CD4-positive, alpha-beta T cell (primary cell): ENCODE measurements around the gene CD109. TPM values are rescaled to one million over a fixed set of nuclear protein-coding genes. Genes with fewer than 3 reads are reported as not detected.

Experiments used
- ATAC-seq: fragments of 200-7000 bp; cut with Tn5 transposase; one replicate; pipeline ENCODE4 v1.10.0; 2022; ENCODE audit warnings: mild to moderate bottlenecking; ENCODE audit not compliant: poor library complexity
- CTCF ChIA-PET: fragments of 350-600 bp; sonication (Branson Sonifier 250); formaldehyde crosslinking; loops from one replicate; lab custom pipeline; 2021; ENCODE audit warnings: antibody characterized with exemption, inconsistent platforms; lab: Charles Lee
- POLR2A ChIA-PET: fragments of 350-600 bp; sonication (Branson Sonifier 250); formaldehyde crosslinking; loops from one replicate; lab custom pipeline; 2021; ENCODE audit warnings: antibody characterized with exemption, inconsistent platforms; lab: Charles Lee
- DNase-seq, 14 experiments: peaks; one replicate each; pipeline ENCODE4 v3.0.0-alpha.2; 2013 to 2020; ENCODE audit warnings: mixed read lengths in 2 of 14
- H3K27ac ChIP-seq, 2 donors: one replicate each; pipeline versions ENCODE4 v1.5.1 to v1.7.0; 2013; ENCODE audit warnings: low read length in 2 of 2, low read depth in 1 of 2, mild to moderate bottlenecking in 1 of 2
- H3K27me3 ChIP-seq, 2 experiments: 1 replicate in 1 of 2; 2 replicates in 1 of 2; pipeline versions ENCODE4 v1.6.1 to v1.7.0; 2013; ENCODE audit warnings: low read length in 2 of 2, control low read depth in 1 of 2, mild to moderate bottlenecking in 1 of 2, moderate library complexity in 1 of 2; ENCODE audit not compliant: insufficient read depth in 2 of 2, control insufficient read depth in 1 of 2
- H3K36me3 ChIP-seq: one replicate; pipeline ENCODE4 v1.6.1; 2013; ENCODE audit warnings: low read length, control low read depth; ENCODE audit not compliant: insufficient read depth
- H3K4me1 ChIP-seq: one replicate; pipeline ENCODE4 v1.6.1; 2013; ENCODE audit warnings: low read length, control low read depth; ENCODE audit not compliant: insufficient read depth
- H3K4me3 ChIP-seq: one replicate; pipeline ENCODE4 v1.5.1; 2013; ENCODE audit warnings: mild to moderate bottlenecking, low read length, moderate library complexity
- H3K9me3 ChIP-seq, 2 experiments: 1 replicate in 1 of 2; 2 replicates in 1 of 2; pipeline versions ENCODE4 v1.6.1 to v1.7.0; 2013; ENCODE audit warnings: low read length in 2 of 2, mild to moderate bottlenecking in 2 of 2, control low read depth in 1 of 2, moderate library complexity in 1 of 2; ENCODE audit not compliant: control insufficient read depth in 1 of 2, insufficient read depth in 1 of 2
- H3K27ac Mint-ChIP-seq: one replicate; pipeline ENCODE4 v1.8.0; 2020; ENCODE audit warnings: mixed read lengths
- H3K27me3 Mint-ChIP-seq: one replicate; pipeline ENCODE4 v1.8.0; 2021; ENCODE audit warnings: mixed read lengths
- H3K36me3 Mint-ChIP-seq: one replicate; pipeline ENCODE4 v1.8.0; 2021; ENCODE audit warnings: low read depth, mixed read lengths
- H3K4me1 Mint-ChIP-seq: one replicate; pipeline ENCODE4 v1.8.0; 2021; ENCODE audit warnings: low read depth, mixed read lengths
- H3K4me3 Mint-ChIP-seq: one replicate; pipeline ENCODE4 v1.8.0; 2020; ENCODE audit warnings: mild to moderate bottlenecking, mixed read lengths
- H3K9me3 Mint-ChIP-seq: one replicate; pipeline ENCODE4 v1.8.0; 2020; ENCODE audit warnings: mixed read lengths
- intact Hi-C, 2 experiments: fragments of 100-400 bp; cut with DNase I in 1 of 2; cut with micrococcal nuclease in 1 of 2; formaldehyde crosslinking; loops; one replicate each; pipeline versions ENCODE4 v1.15.1 to v1.9.0; 2023 to 2025; cut with DNase I, micrococcal nuclease
- total RNA-seq, 174 experiments: library from RNA in 2 of 174; stranded (reverse) in 2 of 174; gene quantifications; one replicate each; pipeline ENCODE4 v1.2.3 and lab custom pipeline; 2021 to 2026
- TF ChIP-seq, protein P1 (sequence below): fragments of 200-600 bp; IDR thresholded peaks from one replicate; pipeline ENCODE4 v1.8.0; 2022; ENCODE audit warnings: antibody characterized with exemption, mild to moderate bottlenecking

CD109 gene
- total RNA-seq, 2 experiments from 2014 or later, result 0.75 to 0.80 TPM

DNA sequence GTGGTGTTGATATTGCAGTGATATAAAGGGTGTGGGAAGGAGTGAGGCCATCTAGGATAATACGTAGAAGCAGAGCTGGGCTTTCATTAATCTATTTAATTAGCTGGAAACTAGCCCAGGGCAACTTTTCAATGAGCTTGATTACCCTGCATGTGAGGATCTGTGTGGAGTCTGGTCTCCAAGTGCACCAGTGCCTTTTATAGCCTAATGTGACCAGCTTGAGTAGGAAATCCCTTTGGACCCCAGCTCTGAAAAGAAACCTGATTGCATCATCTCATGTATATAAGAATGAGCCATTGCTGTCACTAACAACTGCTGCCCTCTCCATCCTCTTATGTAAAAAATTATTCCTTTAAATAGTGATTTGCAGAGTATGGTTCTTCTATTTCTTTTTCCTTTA, 72.6 kb downstream of the CD109 start:
- intact Hi-C loops, result no loop called here
- ChIA-PET POLR2A (no interaction called here), CTCF (interaction anchor here (2.6 kb wide), 1 partner anchor 29 kb away, joined by 5 read pairs; no protein-coding TSS in a partner anchor)
- no peaks in the 10 kb centered on the region for H3K4me1 Mint-ChIP-seq
- DNase-seq, result no peak
- no peaks in the 10 kb centered on the region for H3K36me3 Mint-ChIP-seq
- no peaks in the 10 kb centered on the region for H3K9me3 Mint-ChIP-seq
- TF ChIP-seq, protein P1, sequence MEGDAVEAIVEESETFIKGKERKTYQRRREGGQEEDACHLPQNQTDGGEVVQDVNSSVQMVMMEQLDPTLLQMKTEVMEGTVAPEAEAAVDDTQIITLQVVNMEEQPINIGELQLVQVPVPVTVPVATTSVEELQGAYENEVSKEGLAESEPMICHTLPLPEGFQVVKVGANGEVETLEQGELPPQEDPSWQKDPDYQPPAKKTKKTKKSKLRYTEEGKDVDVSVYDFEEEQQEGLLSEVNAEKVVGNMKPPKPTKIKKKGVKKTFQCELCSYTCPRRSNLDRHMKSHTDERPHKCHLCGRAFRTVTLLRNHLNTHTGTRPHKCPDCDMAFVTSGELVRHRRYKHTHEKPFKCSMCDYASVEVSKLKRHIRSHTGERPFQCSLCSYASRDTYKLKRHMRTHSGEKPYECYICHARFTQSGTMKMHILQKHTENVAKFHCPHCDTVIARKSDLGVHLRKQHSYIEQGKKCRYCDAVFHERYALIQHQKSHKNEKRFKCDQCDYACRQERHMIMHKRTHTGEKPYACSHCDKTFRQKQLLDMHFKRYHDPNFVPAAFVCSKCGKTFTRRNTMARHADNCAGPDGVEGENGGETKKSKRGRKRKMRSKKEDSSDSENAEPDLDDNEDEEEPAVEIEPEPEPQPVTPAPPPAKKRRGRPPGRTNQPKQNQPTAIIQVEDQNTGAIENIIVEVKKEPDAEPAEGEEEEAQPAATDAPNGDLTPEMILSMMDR, result no peak
- no peaks in the 10 kb centered on the region for H3K36me3 ChIP-seq
- H3K4me3 ChIP-seq, result no peak overlapping the region
- H3K27me3 Mint-ChIP-seq, result no peaks in the 10 kb centered on the region
- H3K27ac ChIP-seq, result no peak overlapping the region
- no peak overlapping the region for H3K27ac Mint-ChIP-seq
- H3K4me1 ChIP-seq, result no peaks in the 10 kb centered on the region
- no peaks in the 10 kb centered on the region for H3K9me3 ChIP-seq
- no peaks in the 10 kb centered on the region for H3K27me3 ChIP-seq
- ATAC-seq, result no peak
- no peak overlapping the region for H3K4me3 Mint-ChIP-seq

DNA sequence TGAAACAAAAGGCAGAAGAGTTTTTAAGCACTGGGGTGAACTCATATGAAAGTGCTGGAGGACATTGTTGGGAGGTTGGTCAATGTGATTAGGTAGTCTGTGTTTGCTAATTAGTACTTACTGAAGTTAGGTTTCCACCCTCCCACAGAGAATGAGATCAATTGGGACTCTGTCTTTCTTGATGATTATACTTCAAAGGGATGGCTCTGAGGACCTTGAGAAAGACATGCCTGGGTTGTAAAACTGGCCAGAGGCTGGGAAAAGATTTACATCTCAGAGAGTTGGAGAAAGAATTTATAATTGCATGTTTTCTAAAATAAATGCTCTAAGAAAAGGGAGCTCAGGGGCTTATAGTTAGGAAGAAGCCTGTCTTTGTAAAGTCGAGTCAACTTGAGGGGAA, 74.0 kb downstream of the CD109 start:
- H3K4me3 Mint-ChIP-seq, result no peak overlapping the region
- intact Hi-C loops, result no loop called here
- no peaks in the 10 kb centered on the region for H3K27me3 Mint-ChIP-seq
- H3K4me3 ChIP-seq, result no peak overlapping the region
- H3K4me1 Mint-ChIP-seq, result no peaks in the 10 kb centered on the region
- TF ChIP-seq, protein P1, result no peak
- no peaks in the 10 kb centered on the region for H3K36me3 ChIP-seq
- no peaks in the 10 kb centered on the region for H3K27me3 ChIP-seq
- no peaks in the 10 kb centered on the region for H3K9me3 Mint-ChIP-seq
- no peaks in the 10 kb centered on the region for H3K4me1 ChIP-seq
- ATAC-seq, result no peak
- no peak overlapping the region for H3K27ac Mint-ChIP-seq
- H3K27ac ChIP-seq, result no peak overlapping the region
- ChIA-PET CTCF (interaction anchor here (2.6 kb wide), 1 partner anchor 31 kb away, joined by 5 read pairs; no protein-coding TSS in a partner anchor), POLR2A (no interaction called here)
- H3K36me3 Mint-ChIP-seq, result no peaks in the 10 kb centered on the region
- no peaks in the 10 kb centered on the region for H3K9me3 ChIP-seq
- no peak for DNase-seq

- no peaks in the 10 kb centered on the region for H3K27me3 ChIP-seq
- TF ChIP-seq, protein P1, result no peak
- ChIA-PET CTCF (interaction anchor here (1.5 kb wide), 1 partner anchor 15 kb away, joined by 3 read pairs; no protein-coding TSS in a partner anchor), POLR2A (no interaction called here)
- H3K4me3 ChIP-seq, result no peak overlapping the region
- H3K27ac ChIP-seq, result no peak overlapping the region
- ATAC-seq, result no peak
- Mint-ChIP-seq H3K36me3 (no peaks in the 10 kb centered on the region), H3K4me3 (no peak overlapping the region), H3K4me1 (no peaks in the 10 kb centered on the region), H3K27ac (no peak overlapping the region), H3K27me3 (no peaks in the 10 kb centered on the region), H3K9me3 (no peaks in the 10 kb centered on the region)
- no peaks in the 10 kb centered on the region for H3K36me3 ChIP-seq
- intact Hi-C loops, result no loop called here
- H3K9me3 ChIP-seq, result no peaks in the 10 kb centered on the region
- H3K4me1 ChIP-seq, result no peaks in the 10 kb centered on the region
- no peak for DNase-seq
These were observed 78.3 kb downstream of the CD109 start for GRCh38 chr6:73774311-73774774.
